RKO (cell line): Measurements from ENCODE around the gene PLOD2.
A peak's percentile ranks its signal among the peaks of the same experiment; 100 is the strongest.

Experiments
- DNase-seq: peaks from one replicate; pipeline ENCODE4 v3.0.0-alpha.2; 2016; ENCODE audit warnings: low spot score

The PLOD2 gene

DNA sequence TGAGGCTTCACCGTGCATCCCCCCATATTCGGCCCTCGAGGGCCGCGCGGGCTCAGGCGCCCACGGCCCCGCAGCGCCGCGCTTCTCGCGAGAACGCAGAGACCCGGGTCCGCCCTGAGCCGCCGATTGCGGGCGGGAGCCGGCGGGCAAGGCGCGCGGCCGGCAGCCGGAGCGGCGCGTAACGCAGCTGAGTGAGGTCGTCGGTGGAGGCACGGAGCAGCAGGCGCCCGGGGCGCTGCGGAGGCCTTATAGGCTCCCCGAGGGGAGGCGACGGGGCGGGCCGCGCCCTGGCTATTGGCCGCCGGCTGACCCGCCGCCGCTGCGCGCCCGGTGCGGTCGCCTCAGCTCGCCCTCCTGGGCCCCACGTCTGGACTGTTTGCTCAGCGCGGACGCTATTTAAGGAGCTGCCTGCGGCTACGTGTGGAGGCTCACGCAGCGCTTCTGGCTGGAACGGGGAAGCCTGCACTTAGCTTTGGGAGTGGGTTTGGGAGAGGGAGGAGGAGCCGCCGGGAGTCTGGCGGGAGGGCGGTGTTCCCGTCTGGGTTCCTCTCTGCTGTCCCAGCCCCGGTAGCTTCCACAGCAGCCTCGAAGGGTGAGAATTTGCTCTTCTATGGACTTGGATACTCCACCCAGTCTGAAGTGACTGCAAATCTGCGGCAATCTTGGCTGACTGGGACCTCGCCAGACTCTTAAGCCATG lies at the start of gene PLOD2:
TSS of gene PLOD2 (minus strand) at position 221 of the 699 bp plus-strand sequence. CDS start at position 26, 195 bp downstream.
- no peak for DNase-seq

DNA sequence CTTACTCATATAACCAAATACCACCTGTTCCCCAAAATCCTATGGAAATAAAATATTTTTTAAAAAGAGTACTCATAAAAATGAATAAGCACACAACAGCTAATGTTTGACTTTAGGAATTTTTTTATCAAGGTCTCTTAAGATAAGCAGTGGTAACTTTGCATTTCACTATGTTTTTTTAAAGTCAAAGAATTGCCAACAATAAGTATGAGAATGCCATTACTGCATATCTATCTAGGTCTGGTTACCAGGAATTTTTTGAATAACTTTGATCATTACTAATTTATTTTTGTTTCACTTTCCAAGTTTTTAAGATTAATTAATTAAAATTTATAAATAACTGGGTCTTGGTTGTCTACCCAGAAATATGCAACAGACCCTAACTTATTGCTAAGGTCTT lies 48.4 kb upstream of the PLOD2 start:
- no peak for DNase-seq

GRCh38 chr3:146203776-146204175 lies 42.8 kb upstream of the PLOD2 start:
- DNase-seq: no peak

DNA sequence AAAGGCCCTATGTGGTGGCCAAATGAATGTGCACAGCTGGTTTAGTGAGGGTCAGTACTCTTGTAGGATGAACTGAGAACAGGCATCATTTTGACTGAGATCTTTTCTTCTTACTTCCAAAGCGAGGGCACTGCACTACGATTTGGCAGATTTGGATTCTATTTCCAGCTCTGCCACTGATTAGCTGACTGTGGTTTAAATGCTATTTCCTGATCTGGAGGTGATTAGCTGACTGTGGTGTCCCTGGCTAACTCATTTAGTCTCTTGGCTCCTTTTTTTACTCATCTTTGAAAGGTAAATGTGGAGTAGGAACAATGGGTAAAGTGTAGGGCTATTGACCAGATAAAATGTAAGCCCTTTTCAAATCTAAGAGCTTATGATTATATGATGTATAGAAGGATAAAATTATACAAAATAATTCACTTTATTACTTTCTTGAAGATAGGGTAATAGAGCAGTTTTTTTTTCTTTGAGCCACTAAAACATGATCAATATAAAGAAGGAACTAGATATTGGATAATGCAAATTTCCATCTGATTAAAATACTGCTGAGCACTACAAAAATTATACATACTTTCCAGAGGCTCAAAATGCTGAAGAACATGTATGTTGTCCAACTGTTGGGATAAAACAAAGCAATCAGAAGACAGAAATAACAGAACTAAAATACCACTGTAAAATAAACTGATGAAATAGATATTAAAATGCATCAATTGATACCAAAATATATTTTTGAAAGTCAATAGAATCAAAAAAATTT lies 39.7 kb upstream of the PLOD2 start:
- no peak for DNase-seq

DNA sequence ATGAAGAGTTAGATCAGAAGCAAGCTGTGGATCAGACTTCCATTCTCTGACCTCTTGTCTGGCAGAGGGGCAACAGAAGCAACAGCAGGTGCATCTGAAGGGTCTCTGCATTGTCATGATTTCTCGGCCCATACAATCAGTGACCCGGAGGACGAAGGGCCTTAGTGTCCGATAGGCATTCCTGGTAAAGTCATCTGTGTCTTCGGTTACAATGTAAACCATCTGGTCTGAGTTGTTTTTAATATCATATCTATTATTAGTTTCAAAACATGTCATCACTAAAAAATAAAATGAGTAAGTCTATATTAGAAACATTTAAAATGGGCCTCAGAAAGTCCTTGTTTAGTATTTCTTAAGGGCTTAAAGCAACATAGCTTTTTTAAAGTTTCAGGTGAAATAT lies 38.8 kb upstream of the PLOD2 start:
- no peak for DNase-seq

- DNase-seq: no peak
Measured at GRCh38 chr3:146196789-146197188, 35.8 kb upstream of the PLOD2 start.

DNA sequence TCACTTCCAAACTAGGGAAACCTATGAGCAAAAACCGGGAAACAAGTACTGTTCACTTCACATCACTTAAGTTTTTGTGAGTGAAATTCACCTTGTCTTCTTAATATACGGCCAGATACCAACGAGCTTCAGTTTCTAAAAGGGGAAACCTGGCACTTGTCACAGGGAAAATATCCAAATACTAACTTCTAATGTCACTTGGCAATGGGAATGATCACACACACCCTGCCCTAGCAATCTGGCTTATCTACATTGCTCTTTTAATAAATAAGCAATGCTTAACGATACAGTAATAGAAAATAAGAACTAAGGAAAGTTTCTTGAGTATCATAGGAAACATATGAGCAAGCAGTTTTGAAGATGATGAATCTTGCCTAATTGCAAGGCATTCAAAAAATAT lies 34.6 kb upstream of the PLOD2 start:
- DNase-seq: no peak

GRCh38 chr3:146195030-146195429 lies 34.0 kb upstream of the PLOD2 start:
- DNase-seq: no peak

- no peak for DNase-seq
Measured at GRCh38 chr3:146191051-146191450, 30.1 kb upstream of the PLOD2 start.

- peak; percentile 73 for DNase-seq
Measured at GRCh38 chr3:146189519-146190173, 28.7 kb upstream of the PLOD2 start.

GRCh38 chr3:146187334-146187950 lies 26.5 kb upstream of the PLOD2 start:
- DNase-seq: peak; percentile 45

GRCh38 chr3:146184241-146185015 lies 23.4 kb upstream of the PLOD2 start:
- DNase-seq: peak; percentile 41

DNA sequence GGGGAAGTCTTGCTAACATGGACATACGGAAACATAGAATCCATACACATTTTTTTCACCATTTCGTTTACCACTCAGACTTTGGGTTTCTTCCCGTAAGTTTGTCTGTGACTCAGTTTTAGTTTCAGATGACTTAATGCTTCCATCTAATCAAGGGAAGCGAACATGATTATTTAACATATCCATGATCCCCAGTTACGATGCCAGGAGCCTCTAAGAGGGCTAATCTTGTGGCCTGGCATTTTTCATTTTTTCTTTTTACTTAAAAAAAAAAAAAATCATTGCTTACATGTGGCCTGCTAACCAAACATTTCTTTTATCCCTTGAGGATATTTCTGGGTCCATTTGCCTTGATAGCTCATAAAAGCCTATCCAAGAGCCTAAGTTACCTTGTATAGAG lies 20.2 kb upstream of the PLOD2 start:
- no peak for DNase-seq

DNA sequence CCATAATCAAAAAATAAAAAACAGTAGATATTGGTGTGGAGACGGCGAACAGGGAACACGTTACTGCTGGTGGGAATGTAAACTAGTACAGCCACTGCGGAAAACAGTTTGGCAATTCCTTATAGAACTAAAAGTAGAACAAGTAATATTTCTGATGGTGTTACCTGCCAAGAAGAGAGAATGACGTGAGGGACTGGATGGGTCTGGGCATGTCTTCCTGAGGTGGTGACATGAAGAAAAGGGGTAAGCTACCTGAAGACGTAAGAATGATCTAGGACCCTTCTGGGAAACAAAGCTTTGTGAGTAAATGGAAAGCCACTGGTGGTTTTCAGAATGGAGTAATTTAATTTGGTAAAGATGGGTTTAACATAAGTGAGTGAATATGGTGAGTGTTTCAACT lies 19.4 kb upstream of the PLOD2 start:
- DNase-seq: no peak

GRCh38 chr3:146178006-146178689 lies 17.2 kb upstream of the PLOD2 start:
- no peak for DNase-seq

DNA sequence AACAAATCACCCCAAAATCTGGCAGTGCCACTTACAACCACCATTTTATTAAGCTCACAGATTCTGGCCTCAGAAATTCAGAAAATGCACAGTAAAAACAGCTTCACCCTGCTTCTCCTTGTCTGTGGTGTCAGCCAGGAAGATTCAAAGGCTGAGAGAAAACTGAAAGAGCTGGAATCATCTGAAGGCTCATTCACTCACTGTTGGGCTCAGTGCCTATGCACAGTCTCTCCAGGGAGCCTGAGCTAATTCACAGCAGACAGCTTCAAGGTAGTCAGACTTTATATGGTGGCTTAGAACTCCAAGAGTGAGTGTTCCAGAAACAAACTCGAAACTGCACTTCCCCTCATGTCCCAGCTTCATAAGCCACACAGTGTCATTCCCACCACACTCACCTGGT lies 16.5 kb upstream of the PLOD2 start:
- DNase-seq: no peak

DNA sequence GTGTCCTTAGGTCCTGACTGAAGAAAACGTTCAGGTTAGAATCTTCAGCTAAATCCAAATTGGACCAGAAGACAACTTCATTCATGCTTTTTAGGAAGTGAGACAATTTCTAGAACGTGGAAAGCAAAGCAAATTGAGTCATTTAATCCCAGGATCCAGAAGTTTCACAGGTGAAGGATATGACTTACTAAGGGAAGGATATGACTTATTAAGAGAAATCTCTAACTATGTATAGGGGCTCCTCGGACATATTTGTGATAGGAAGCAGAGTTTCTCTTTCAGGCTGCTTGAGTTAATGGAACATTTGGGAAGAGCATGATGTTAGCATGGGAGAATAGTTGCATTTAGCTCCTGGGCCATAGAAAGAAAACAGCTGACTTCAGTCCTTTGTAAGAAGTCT lies 16.1 kb upstream of the PLOD2 start:
- no peak for DNase-seq

DNA sequence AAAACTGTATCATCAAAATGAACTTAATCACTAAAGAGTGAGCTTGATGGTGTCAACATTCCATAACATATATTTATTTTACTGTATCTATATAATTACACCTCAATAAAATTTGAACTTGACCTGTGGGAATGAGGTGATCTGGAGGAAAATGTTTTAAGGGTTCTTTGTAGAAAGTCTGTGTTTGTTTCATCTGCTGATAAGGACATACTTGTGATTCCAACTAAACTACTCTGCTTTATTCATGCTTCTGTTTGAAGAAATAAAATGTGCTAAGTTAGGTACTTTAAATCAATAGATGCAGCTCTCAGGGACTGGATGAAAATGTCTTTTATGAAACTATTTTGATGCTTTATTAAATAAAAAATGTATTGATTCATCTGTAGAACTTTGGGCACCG lies 11.6 kb upstream of the PLOD2 start:
- DNase-seq: no peak

DNA sequence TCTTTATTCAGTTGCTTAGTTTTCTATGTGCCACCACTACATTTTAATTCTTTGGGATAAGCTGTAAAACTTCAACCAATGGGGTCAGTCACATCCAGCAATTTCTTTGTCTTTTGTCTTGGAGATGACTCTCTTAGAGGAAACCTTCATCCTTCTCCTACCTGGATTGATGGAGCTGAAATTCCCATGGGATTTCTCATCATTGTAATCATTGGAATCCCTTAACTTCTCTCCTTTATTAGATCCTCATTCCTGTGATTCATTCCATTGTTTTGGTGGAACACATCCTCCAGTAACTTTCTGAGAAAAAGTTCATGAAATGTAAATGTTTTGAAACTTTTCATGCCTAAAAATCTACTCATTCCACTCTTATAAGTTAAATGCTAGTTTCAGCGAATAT lies 9.6 kb upstream of the PLOD2 start:
- no peak for DNase-seq

DNA sequence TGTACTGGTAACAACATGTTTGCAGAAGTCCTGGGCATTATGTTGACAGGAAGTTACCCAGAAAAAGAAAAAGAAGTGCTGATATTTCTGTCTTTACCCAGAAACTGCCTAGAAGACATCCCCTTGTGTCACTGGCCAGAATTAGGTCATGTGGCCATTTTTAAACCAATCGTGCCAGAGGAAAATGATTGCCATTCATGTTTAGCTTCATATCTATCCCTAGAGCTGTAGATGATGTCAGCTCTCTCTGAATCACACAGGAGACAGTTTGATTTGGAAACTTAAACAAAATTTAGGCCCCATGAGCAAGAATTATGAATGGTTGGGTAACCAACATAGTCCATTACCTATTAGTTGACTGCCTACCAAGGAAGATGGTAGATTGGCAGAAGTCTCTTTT lies 8.9 kb upstream of the PLOD2 start:
- no peak for DNase-seq

DNA sequence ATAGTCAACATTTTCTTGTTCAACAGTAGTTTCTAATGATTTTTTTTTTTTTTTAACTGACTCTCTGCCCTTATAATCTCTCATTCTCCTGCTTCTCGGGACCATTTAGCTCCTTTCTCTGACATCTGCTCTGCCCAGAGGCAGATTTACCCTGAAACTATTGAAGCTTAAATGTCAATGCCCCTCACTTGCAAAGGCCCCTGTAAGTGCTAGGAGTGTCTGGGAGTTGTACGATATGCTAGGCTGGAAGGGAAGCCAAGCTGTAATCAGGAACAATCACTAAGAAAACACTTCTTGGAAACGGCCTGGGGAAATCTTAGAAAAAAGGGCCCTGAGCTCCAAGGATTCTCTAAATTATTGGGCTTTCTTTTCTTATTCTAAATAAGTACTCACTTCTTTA lies 5.8 kb upstream of the PLOD2 start:
- DNase-seq: no peak
